Hematopoietic multipotent progenitor cell treated with erythropoietin and hydrocortisone succinate and interleukin-3 and kit ligand, for 15 days (in vitro differentiated cells): Measurements from ENCODE around the gene NPNT.

Experiments used
- DNase-seq: peaks from one replicate; pipeline ENCODE4 v3.0.0-alpha.2; 2015; ENCODE audit warnings: low spot score

The NPNT gene

GRCh38 chr4:105970371-105970770, 75.1 kb downstream of the NPNT start:
- DNase-seq = no peak

GRCh38 chr4:105971036-105971435, 75.8 kb downstream of the NPNT start:
- DNase-seq = no peak

- no peak for DNase-seq
Measured at GRCh38 chr4:105972946-105973621, 77.8 kb downstream of the NPNT start.

GRCh38 chr4:105976915-105977314, 81.6 kb downstream of the NPNT start:
- no peak for DNase-seq

GRCh38 chr4:105978684-105979296, 83.5 kb downstream of the NPNT start:
- DNase-seq = no peak

GRCh38 chr4:105979506-105979905, 84.2 kb downstream of the NPNT start:
- no peak for DNase-seq

- DNase-seq = no peak
Measured at GRCh38 chr4:105988671-105989070, 93.4 kb downstream of the NPNT start.

GRCh38 chr4:105989485-105990242, 94.4 kb downstream of the NPNT start:
- DNase-seq = no peak

GRCh38 chr4:105990933-105991332, 95.7 kb downstream of the NPNT start:
- DNase-seq = no peak

GRCh38 chr4:105991726-105992125, 96.5 kb downstream of the NPNT start:
- DNase-seq = no peak

- DNase-seq = no peak
Measured at GRCh38 chr4:105992641-105993305, 97.5 kb downstream of the NPNT start.

- no peak for DNase-seq
Measured at GRCh38 chr4:105994061-105994460, 98.8 kb downstream of the NPNT start.

- DNase-seq = no peak
Measured at GRCh38 chr4:105994841-105995501, 99.7 kb downstream of the NPNT start.

GRCh38 chr4:105996845-105997244, 101.6 kb downstream of the NPNT start:
- DNase-seq = no peak

GRCh38 chr4:105998171-105999063, 103.1 kb downstream of the NPNT start:
- DNase-seq = no peak

- no peak for DNase-seq
Measured at GRCh38 chr4:106002994-106003393, 107.7 kb downstream of the NPNT start.

GRCh38 chr4:106010761-106011160, 115.5 kb downstream of the NPNT start:
- no peak for DNase-seq

- DNase-seq = no peak
Measured at GRCh38 chr4:106011387-106011786, 116.1 kb downstream of the NPNT start.

- no peak for DNase-seq
Measured at GRCh38 chr4:106017975-106018374, 122.7 kb downstream of the NPNT start.

GRCh38 chr4:106019771-106020170, 124.5 kb downstream of the NPNT start:
- DNase-seq = no peak
